T-helper 9 cell (primary cell): ENCODE results near the gene SLC18A3.

Experiments used
- DNase-seq: peaks from one replicate; pipeline ENCODE4 v3.0.0-alpha.2; 2020

Gene SLC18A3

GRCh38 chr10:49653273-49653929 lies 43.3 kb downstream of the SLC18A3 start:
- DNase-seq: no peak

- DNase-seq: no peak
Measured at GRCh38 chr10:49654036-49654693, 44.1 kb downstream of the SLC18A3 start.

DNA sequence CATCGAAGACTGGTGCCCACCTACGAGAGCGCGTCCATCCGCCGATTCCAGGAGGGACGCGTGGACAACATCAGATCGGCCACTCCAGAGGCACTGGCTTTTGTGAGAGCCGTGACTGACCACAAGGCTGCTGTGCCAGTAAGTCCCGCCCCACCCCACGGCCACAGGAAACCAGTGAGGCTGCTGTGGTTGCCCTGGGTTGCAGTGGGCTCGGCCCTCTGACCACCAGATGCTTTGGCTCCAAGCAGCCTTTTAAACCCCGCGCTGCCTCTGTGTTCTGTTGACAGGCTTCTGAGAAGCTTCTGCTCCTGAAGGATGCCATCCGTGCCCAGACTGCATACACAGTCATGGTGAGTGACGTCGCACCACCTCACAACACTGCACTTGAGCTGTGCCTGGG lies 45.0 kb downstream of the SLC18A3 start:
- DNase-seq: no peak

DNA sequence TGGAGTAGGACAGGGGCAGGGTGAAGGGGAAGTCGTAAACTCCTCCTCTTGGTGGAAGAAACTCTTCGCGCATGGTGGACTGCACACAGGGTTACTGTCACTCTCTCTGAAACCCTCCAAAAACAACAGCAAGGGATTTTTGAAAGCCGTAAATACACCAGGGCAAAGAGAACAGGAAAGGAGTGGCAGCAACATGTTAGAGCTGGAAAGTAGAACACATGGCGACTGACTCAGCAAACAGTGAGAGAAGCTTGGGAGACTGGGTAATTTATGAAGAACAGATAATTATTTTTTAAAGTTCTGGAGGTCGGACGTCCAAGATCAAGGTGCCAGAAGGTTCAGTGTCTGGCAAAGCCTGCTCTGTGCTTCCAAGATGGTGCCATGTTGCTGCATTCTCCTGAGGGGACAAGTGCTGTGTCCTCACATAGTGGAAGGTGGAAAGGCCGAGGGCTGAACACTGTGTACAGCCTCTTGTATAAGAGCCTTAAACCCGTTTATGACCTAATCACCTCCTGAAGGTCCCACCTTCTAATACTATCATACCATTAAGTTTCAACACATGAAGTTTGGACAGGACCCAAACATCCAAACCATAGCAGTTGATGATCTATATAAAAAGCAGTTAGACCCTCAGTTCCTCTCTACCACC lies 46.9 kb downstream of the SLC18A3 start:
- DNase-seq: no peak

GRCh38 chr10:49657606-49658005 lies 47.5 kb downstream of the SLC18A3 start:
- no peak for DNase-seq

- DNase-seq: no peak
Measured at GRCh38 chr10:49661140-49661856, 51.2 kb downstream of the SLC18A3 start.
